DMS153 (cell line): Measurements from ENCODE around the gene SLC2A10.
"Not testable (repeated sequence)": the region's sequence is repeated elsewhere in the genome, so short reads cannot be mapped to it uniquely, and the experiment has no call there.

Source experiments
- DNase-seq: peaks from one replicate; lab custom pipeline; 2025; lab: John Stamatoyannopoulos, UW

Gene SLC2A10

GRCh38 chr20:46709459-46710152 is at the start of gene SLC2A10:
SLC2A10 (plus strand) TSS chr20:46709649; CDS start chr20:46709737, 88 bp downstream.
- DNase-seq: no peak

GRCh38 chr20:46660487-46660886 is 49.0 kb upstream of the SLC2A10 start:
- DNase-seq: no peak

GRCh38 chr20:46661659-46662058 is 47.8 kb upstream of the SLC2A10 start:
- DNase-seq: no peak

DNA sequence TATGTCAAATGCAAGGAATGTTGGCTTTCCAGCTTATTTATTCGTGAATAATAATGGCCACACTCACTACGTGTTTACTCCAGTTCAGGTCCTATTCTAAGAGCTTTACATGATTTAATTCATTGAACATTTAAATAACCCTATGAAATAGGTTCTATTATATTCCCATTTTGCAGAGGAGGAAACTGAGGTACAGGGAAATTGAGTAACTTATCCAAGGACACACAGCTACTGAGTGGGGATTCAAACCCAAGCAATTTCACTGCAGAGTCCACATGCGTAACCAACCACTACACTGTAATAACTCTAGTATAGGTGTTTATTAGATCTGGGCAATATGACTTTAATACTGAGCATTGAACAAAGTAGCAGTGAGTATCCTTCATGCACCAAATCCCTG is 45.9 kb upstream of the SLC2A10 start:
- no peak for DNase-seq

DNA sequence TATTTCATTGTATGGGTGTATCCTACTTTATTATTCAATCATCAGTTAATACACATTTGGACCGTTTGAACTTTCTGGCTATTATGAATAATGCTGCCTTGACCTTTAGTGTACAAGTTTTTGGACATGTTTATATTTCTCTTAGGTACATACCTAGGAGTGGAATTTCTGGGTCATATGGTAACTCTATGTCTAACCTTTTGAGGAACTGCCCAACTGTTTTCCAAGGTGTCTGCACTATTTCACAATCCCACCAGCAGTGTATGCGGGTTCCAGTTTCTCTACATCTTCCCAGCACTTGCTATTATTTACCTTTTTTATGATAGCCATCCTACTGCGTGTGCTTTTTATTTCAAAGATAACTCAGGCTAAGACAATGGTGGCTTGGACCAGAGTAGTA is 43.8 kb upstream of the SLC2A10 start:
- DNase-seq: no peak

DNA sequence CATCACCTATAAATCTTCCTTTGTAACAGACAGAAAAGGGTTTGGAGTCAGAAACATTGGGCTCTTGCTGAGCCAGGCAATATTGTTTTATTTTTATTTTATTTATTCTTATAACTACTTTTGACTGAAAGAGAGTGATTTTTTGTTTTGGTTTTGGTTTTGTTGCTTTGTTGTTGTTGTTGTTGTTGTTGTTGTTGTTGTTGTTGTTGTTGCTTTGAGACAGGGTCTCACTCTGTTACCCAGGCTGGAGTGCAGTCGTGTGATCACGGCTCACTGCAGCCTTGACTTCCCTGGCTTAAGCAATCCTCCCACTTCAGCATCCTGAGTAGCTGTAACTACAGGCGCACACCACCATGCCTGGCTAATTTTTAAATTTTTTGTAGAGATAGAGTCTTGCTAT is 43.1 kb upstream of the SLC2A10 start:
- DNase-seq: no peak

DNA sequence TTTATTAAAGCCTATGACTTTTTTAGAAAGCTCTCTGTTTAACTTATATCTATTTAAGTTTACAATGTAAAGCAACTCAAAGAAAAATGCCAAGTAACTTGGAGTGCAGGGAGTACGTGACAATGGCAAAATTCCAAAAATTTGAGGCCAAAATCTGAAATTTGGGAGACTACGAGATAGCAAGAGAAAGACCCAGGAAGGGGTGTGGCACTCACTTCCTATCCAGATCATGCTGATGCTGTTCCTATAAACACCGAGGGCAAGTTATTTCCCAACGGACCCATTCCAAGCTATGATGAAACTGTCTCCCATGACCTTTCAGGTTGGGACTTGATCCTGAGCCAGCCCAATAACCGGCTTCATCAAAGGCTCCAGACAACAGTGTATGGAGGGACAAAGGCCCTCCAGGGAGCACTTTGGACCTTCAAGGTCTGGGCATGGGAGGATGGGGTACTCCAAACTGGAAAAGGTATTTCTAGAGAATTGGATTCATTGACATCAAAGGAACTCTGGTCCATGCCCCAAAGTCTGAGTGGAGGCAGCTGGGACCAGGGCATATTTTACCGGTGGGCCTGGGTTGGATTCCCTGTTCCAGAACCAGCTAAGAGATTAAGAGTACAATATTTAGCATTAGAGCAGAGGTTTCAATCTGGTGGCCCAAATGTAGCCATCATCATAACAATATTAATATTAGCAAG is 42.5 kb upstream of the SLC2A10 start:
- no peak for DNase-seq

- DNase-seq: no peak
These were observed 39.2 kb upstream of the SLC2A10 start for GRCh38 chr20:46670228-46670584.

GRCh38 chr20:46670585-46671584 is 38.6 kb upstream of the SLC2A10 start:
- DNase-seq: no peak

GRCh38 chr20:46671866-46672542 is 37.4 kb upstream of the SLC2A10 start:
- no peak for DNase-seq

- DNase-seq: no peak
These were observed 36.8 kb upstream of the SLC2A10 start for GRCh38 chr20:46672543-46673148.

GRCh38 chr20:46673394-46674252 is 35.8 kb upstream of the SLC2A10 start:
- DNase-seq: no peak

GRCh38 chr20:46674253-46675083 is 35.0 kb upstream of the SLC2A10 start:
- DNase-seq: no peak

- DNase-seq: not testable (repeated sequence)
These were observed 32.7 kb upstream of the SLC2A10 start for GRCh38 chr20:46676649-46677316.

- no peak for DNase-seq
These were observed 31.8 kb upstream of the SLC2A10 start for GRCh38 chr20:46677608-46678007.

GRCh38 chr20:46678516-46678915 is 30.9 kb upstream of the SLC2A10 start:
- no peak for DNase-seq

GRCh38 chr20:46680684-46681031 is 28.8 kb upstream of the SLC2A10 start:
- no peak for DNase-seq

- no peak for DNase-seq
These were observed 28.2 kb upstream of the SLC2A10 start for GRCh38 chr20:46681032-46681854.
